DMS 273 (cell line): ENCODE measurements around the gene HSPA8.
"Not testable (repeated sequence)": the region's sequence is repeated elsewhere in the genome, so short reads cannot be mapped to it uniquely, and the experiment has no call there.

Source experiments
- DNase-seq: peaks from one replicate; lab custom pipeline; 2025; ENCODE audit not compliant: unreplicated experiment; lab: John Stamatoyannopoulos, UW

The HSPA8 gene

DNA sequence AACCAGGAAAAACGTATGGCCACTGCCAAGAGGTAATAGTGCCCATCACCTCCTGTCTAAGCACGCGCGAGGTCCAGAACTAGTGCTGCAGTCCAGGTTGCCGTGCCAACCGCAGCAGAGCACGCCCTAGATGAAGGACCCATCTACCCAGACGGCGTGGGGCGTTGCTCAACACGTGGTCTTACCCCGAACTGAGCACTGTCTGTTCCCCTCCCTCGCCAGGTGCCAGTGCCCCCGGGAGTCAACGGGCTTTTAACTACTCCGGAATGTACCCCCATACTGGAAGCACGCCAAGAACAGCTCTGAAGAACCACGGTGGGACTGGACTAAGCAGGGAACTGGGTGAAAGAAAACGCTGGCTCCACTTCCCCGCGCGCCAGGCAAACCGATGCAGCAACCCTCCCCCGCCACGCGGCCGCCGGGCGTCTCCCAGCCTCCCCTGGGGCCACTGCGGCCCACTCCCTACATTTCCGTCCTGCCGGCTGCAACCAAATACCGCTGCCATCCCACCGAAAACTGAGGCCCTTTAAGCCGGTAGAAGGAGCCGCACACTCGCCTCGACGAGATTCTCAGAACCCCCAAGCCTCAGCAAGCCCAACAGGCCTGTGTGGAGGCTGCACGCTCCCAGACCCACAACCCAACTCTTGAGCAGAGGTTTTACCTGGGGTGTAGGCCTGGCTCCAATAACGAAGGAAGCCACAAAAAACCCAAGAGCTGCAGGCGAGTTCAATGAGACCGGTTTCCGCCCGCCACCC lies at the start of gene HSPA8:
Gene HSPA8, minus strand, starts transcription at position 734 of the 755 bp plus-strand sequence. CDS start 812 bp downstream, outside the sequence.
- DNase-seq = peak; percentile 75

DNA sequence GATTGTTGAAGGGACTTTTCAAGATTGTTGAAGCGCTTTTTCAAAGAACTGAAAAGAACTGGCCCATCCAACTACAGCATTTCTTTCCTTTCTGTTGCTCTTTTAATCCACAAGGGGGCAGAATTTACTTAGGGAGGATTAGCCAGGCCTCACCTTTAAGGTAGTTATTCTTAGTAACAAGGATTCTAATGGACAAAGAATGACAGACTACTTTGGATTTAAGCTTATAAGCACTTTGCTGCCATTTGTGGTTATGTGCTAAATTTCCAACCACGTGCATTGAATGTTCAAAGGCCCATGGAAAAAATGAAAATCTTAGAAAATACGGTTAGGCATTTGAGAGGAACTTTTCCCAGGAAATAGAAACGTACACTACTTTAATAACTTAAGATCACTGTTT lies 49.5 kb upstream of the HSPA8 start:
- peak; percentile 70 for DNase-seq

DNA sequence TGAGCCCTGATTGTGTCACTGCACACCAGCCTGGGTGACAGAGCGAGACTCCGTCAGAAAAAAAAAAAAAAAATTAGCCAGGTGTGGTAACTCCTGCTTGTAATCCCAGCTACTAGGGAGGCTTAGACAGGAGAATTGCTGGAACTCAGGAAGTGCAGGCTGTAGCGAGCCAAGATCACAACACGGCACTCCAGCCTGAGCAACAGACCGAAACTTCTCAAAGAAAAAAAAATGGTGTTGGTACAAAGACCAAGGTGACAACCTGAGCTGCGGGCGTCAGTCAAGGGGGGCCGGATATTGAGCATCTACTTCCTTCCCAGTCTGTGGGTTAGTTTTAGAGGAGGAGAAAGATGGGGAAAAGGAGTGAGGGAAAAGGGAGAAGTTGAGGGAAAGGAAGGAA lies 48.5 kb upstream of the HSPA8 start:
- no peak for DNase-seq

DNA sequence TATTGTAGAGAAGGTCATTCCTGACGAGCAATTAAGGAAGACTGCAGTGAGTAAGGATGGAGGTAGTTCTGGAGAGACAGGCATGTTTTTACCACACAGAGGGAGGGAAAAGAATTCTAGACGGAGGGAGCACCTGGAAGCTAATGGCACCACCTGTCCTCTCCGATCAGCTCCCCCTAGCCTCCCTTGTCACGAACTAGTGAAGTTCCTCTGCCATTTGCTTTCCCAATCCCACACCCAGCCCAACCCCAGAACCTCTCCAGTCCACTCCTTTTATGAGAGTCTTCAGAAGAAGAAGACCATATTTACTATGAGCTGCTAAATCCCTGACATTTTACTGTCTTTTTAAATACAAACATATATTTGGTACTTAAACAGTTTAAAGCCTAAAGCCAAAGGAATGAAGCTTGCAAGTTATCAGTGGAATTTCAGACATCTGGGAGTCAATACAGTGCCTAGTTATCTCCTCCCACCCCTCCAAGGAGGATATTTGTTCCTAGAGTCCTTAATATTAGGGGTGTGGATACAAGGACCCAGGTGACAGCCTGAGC lies 46.1 kb upstream of the HSPA8 start:
- DNase-seq = no peak

DNA sequence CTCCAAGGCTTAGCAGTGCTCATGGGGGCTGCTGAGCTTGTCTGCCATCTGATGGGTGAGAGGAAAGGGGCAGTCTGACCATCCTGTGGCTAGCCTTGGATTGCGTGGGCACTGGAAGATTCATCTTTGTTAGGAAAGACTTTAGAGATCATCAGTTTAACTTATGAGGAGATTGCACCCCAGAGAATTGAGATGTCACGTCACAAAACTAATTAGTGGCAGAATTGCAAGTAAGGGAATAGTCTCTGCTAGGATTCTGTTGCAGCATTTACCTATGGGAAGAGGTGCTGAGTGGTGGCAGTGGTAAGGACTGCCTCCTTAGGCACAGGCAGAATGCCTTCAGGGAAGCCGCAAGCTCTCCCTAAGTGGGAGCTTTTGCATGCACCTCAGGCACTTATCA lies 42.8 kb upstream of the HSPA8 start:
- no peak for DNase-seq

DNA sequence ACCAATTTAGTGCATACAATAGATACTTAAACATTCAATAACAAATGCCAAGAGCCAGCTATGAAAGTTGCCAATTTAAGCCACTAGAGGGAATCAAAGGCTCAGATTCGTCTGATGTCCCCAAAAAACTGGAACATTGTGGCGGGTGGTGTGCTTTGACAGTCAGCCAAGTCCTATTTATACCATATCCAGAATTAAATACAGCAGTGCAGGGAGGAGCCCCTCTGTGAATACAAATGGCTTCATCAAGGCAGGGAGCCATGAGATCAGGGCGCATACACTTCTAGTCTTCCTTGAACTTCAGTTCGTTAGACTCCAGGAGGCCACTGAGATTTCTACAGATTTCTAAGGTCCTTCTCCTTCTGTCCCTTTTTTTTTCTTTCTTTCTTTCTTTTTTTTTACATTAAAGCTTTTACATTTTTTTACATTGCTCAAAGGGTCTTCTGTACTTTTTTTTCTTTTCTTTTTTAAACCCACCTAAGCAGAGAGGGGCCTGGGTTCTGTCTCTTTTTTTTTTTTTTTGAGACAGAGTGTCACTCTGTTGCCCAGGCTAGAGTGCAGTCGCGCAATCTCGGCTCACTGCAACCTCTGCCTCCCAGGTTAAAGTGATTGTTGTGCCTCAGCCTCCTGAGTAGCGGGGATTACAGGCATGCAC lies 41.5 kb upstream of the HSPA8 start:
- DNase-seq = peak; percentile 90

DNA sequence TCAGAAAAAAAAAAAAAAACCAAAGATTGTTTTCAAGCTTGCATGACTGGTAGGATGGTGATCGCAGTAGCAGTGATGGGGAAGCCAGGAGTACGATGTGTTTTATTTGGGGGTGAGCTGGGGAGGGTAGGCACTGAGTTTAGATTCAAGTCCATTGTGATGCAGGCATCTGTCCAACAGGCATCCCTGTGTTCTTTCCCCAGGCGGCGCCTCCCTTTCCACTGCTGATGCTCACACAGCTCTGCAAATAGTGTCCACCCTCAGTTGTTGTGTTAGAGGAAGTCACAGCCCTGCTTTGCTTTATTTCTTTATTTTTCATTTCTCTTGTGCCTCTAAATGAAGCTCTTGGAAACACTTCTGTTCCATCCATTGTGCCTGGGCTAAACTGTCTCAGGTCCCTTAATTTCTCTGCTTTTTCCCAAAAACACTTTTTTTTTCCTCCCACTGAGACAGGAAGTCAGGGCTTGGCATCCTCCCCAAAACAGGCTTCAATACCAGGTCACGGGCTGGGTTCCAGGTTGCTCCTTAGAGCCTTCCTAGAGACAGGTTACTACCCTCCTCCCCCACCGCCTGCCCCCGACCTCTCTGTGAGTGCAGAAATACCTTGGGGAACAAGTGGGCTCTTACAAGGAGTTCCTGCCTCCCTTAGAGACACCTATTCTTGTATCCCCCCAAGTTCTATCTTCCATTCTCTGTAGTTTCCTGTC lies 38.6 kb upstream of the HSPA8 start:
- no peak for DNase-seq

DNA sequence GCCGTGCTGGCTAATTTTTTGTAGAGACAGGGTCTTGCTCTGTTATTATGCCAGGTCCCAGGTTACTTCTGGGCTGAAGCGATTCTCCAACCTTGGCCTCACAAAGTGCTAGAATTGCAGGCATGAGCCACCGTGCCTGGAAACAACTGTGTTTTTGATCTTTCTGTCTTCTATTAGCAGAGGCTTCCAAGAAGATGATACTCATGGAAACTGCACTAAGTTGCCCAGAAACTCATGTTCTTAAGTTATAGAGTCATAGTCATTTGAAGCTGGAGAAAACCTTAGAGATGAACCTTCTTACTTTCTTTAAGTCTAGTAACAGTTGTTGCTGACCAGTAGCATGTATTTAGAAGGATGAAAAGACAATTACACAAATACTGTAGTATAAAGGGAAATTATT lies 37.1 kb upstream of the HSPA8 start:
- DNase-seq = no peak

DNA sequence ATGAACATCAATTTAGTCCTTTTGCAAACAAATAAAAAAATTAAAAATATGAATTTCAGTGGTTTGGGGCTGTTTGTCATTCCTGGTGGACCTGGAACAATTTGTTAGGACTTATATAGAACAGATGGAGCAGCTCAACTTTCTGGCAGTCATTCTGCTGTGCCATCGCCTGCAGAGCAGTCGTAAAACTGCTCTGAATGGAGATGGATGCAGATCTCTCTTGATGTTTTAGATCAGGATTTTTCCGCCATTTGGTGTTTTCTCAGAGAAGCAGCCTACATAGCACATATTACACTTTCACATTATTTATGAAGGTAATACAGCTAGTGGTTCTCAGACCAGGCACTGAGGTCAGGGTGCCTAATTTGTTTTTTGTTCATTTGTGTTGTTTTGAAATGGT lies 31.8 kb upstream of the HSPA8 start:
- DNase-seq = peak; percentile 57

DNA sequence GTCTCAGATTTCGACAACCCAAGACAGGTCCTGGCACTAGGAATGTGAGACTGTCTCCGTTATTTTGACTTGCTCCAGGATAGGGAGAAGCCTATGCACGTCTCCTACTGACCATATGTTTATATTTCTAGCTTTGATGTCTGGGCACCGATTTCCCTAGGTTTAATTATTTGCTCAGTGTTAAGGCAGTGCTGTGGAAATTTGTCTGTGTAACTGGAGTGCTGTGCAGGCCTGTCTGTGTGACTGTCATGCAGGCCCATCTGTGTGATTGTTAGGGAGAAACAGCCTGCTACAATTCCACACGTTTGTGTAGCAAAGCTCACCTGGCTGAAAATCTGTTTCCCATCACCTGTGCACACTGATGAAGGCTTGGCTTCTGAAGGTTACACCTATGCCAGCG lies 29.6 kb upstream of the HSPA8 start:
- peak; percentile 39 for DNase-seq

DNA sequence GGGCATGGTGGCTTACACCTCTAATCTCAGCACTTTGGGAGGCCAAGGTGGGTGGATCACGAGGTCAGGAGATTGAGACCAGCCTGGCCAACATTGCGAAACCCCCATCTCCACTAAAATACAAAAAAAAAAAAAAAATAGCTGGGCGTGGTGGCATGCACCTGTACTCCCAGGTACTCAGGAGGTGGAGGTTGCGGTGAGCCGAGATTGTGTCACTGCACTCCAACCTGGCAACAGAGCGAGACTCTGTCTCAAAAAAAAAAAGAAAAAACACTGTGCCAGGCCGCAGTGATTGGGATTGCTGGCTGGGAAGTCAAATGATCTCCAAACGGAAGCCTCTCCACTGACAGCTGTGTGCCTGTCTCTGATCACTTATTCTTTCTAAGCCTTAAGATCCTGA lies 28.2 kb upstream of the HSPA8 start:
- DNase-seq = not testable (repeated sequence)

DNA sequence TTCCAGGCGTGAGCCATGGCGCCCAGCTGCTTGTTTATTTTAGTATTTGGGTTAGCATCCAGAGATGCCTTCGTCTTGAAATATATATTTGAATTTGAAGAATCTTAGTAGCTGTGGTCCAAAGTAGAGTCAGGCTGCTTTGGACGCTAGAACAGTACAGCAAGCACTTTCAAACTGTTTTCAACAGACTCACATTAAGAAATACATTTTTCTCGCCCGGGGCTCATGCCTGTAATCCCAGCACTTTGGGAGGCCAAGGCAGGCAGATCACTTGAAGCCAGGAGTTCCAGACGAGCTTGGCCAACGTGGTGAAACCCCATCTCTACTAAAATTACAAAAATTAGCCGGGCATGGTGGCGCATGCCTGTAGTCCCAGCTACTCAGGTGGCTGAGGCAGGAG lies 27.0 kb upstream of the HSPA8 start:
- DNase-seq = not testable (repeated sequence)

DNA sequence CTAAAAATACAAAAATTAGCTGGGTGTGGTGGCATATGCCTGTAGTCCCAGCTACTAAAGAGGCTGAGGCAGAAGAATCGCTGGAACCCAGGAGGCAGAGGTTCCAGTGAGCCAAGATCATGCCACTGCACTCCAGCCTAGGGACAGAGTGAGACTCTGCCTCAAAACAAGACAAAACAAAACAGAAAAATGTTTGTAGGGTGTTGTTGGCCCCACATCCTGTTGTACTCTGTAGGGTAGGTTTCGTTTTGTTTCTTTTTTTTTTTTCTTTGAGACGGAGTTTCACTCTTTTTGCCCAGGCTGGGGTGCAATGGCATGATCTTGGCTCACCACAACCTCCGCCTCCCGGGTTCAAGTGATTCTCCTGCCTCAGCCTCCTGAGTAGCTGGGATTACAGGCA lies 25.7 kb upstream of the HSPA8 start:
- DNase-seq = not testable (repeated sequence)

DNA sequence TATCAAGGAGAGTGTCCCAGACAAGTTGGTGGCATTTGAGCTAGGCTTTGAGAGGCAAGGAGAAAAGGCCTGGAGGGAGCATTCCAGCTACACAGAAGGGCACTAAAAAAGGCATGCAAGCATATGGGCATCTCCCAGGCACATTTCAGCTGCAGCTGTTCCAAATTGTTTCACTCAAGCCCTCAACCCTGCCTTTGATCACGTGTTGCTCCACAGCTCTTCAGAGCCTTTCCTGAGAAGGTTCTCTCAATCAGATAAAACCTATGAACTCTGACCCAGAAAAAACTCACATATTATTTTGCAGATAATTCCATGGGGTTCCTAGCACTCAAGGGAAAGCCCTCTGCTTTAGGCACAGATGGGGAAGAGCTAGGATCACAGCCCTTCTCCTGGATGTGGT lies 24.4 kb upstream of the HSPA8 start:
- DNase-seq = peak; percentile 91

DNA sequence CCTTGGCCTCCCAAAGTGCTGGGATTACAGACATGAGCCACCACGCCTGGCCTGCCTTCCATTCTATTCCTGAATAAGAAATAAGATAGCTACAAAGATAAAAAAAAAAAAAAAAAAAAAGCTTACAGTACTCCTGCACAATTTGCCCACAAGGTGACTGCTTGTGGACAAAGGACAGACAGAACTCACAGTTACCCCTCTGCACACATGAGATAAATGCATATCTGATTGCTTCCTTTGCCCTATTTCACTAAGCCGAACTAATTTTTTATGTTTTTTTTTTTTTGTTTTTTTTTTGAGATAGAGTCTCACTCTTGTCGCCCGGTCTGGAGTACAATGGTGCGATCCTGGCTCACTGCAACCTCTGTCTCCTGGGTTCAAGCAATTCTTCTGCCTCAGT lies 23.6 kb upstream of the HSPA8 start:
- DNase-seq = no peak

DNA sequence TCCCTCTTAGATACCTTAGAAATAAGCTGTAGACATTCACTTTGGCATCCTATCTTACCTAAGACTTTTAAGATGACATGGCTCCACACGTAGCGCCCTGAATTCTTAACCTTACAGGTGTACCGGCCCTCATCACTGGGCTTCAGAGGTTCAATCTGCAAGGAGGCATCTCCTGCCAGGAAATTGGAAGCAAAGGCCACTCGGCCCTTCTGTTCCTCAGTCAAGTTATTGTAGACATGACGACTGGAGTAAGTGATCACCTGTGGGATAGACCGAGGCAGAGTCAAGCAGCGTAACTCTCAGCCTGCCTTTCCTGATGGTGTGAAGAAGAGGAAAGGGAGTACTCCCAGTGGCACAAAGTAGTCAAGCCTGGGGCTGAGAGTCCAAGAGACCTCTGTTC lies 22.5 kb upstream of the HSPA8 start:
- no peak for DNase-seq

DNA sequence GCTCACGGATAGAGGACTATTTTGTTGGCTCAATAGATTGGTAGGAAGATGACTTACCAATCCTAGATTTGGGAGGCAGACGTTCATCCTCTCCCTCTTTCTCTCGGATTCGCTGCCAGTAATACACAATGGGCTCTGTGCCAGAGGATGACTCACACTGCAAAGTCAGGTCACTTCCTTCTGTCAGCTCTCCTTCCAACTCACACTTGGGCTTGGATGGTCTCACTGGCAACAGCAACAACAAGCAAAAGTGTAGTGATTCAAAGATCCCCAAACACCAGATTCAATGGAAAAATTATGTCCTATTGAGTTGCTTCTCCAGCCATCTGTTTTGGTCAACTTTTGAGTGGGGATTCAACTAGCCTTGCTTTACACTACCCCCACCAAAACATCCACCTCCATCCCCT lies 21.7 kb upstream of the HSPA8 start:
- DNase-seq = peak; percentile 91

DNA sequence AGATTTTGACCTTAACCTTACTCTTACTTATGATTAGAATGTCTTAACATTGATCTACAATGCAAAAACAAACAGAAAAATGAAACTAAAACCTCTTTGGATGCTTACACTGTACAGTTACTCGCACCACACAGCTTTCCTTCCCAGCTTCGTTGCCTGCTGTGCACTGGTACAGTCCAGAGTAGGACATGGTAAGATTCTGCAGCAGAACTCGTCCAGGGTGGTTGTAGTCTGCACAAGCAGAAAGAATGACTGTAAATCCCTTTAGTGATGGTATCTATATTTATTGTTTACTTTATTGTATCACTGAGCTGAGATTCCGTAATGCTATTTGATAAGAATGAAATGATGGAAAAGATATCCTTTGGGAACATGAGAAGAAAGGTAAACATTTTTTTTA lies 21.0 kb upstream of the HSPA8 start:
- DNase-seq = no peak

DNA sequence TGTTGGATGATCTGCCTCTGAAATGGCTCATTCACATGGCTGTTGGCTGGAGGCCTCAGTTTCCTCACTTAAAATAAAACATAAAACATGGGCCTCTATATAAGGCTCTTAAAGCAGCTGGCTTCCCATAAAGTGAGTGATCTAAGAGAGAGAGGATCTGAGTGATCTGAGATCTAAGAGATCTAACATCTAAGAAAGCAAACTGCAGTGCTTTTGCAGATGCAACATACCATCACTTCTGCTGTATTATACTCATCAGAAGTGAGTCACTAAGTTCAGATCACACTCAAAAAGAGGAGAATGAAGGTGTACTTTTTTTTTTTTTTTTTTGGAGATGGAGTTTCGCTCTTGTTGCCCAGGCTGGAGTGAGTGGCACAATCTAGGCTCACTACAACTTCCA lies 18.1 kb upstream of the HSPA8 start:
- DNase-seq = no peak

DNA sequence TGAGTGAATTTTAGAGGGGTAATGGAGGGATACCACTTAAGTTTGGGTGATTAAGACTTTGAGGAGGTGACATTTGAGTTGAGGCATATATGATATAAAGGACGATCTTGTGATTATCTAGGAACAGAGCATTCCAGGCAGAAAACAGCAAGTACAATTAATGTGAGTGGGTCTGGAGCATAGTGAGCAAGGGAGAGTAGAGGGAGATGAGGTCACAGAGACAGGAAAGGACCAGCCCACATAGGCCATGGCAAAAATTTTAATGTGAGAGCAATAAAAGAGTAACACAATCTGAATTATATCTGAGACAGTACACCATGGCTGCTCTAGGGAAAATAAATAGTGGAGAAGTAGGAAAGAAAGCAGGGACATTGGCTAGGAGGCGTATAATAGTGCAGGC lies 14.5 kb upstream of the HSPA8 start:
- no peak for DNase-seq

DNA sequence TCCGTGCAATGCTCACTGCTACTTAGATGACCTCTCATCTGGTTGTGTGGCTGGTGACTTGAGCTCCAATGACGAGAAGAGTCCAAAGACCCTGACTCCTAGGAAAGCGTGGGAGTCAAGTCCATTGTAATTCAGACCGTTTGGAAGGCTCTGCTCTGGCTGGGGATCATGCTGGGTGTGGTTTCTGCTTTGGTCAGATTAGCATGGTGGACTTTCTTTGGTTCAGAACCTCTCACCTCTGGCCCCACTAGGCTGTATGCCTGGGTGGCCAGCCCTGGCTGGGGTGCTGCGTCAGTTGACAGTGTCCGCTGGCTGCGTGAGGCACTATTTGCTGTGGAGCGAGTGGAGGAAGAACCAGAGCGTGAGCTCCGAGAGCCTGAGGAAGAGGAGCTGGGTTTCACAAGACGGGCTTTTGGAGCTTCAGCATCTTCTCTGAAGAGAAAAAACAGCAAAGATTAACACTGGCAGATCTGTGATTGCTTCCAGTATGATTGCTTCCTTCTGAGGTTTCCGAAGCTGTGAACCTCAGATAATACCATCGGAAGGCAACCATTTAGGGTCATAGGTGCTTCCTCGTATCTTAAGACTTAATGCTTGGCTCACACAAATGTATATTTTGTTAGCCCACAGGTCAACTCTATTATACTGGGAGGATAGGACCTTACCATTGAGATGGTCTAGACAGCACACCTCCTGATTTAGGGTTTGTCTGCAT lies 11.6 kb upstream of the HSPA8 start:
- no peak for DNase-seq
